ENCODE data around the gene CAMK2B. TPM values are rescaled to one million over a fixed set of nuclear protein-coding genes. Genes with fewer than 3 reads are reported as not detected.

The CAMK2B gene
- total and polyA plus RNA-seq, 8 donors: 0.17 to 1.1 (median 0.53) TPM

GRCh38 chr7:44279731-44280505 is 45.5 kb downstream of the CAMK2B start:
- Histone ChIP-seq H3K4me1 (no peaks in the 10 kb centered on the region), H3K4me3 (no peak overlapping the region), H3K9me3 (no peaks in the 10 kb centered on the region), H3K27me3 (peaks cover 0 to 12% of the 10 kb centered on the region in 2 donors), H3K36me3 (no peaks in the 10 kb centered on the region), H3K27ac (no peak overlapping the region)
- ATAC-seq (no peak), DNase-seq (peak in 2 of 4 donors; percentile 16 to 38)
- intact Hi-C loops (cut with DNase I): no loop called here
- no peak for TF ChIP-seq CTCF (IDR thresholded peaks at IDR 0.05)

GRCh38 chr7:44279286-44279685 is 46.1 kb downstream of the CAMK2B start:
- intact Hi-C loops (cut with DNase I): no loop called here
- H3K4me3 ChIP-seq: no peak overlapping the region
- H3K36me3 ChIP-seq: no peaks in the 10 kb centered on the region
- no peak for TF ChIP-seq CTCF (IDR thresholded peaks at IDR 0.05)
- H3K4me1 ChIP-seq: no peaks in the 10 kb centered on the region
- H3K27ac ChIP-seq: no peak overlapping the region
- H3K27me3 ChIP-seq: peaks cover 0 to 12% of the 10 kb centered on the region in 2 donors
- H3K9me3 ChIP-seq: no peaks in the 10 kb centered on the region
- DNase-seq (peak in 2 of 4 donors; percentile 20 to 52), ATAC-seq (no peak)

GRCh38 chr7:44278451-44279161 is 46.8 kb downstream of the CAMK2B start:
- Histone ChIP-seq H3K36me3 (no peaks in the 10 kb centered on the region), H3K9me3 (no peaks in the 10 kb centered on the region), H3K27me3 (peaks cover 0 to 12% of the 10 kb centered on the region in 2 donors), H3K4me1 (no peaks in the 10 kb centered on the region), H3K4me3 (no peak overlapping the region), H3K27ac (no peak overlapping the region)
- no peak for TF ChIP-seq CTCF (IDR thresholded peaks at IDR 0.05)
- ATAC-seq (no peak), DNase-seq (peak in 2 of 4 donors; percentile 19 to 56)
- intact Hi-C loops (cut with DNase I): no loop called here

GRCh38 chr7:44277851-44278250 is 47.5 kb downstream of the CAMK2B start:
- Histone ChIP-seq H3K9me3 (no peaks in the 10 kb centered on the region), H3K36me3 (no peaks in the 10 kb centered on the region), H3K27me3 (peaks cover 0 to 12% of the 10 kb centered on the region in 2 donors), H3K27ac (no peak overlapping the region), H3K4me1 (no peaks in the 10 kb centered on the region), H3K4me3 (no peak overlapping the region)
- ATAC-seq: no peak
- peak in 1 of 4 donors; percentile 60 for DNase-seq
- no peak for TF ChIP-seq CTCF (IDR thresholded peaks at IDR 0.05)
- intact Hi-C loops (cut with DNase I): no loop called here

GRCh38 chr7:44277391-44277790 is 48.0 kb downstream of the CAMK2B start:
- Histone ChIP-seq H3K36me3 (no peaks in the 10 kb centered on the region), H3K27me3 (peaks cover 0 to 12% of the 10 kb centered on the region in 2 donors), H3K9me3 (no peaks in the 10 kb centered on the region), H3K27ac (no peak overlapping the region), H3K4me1 (no peaks in the 10 kb centered on the region), H3K4me3 (no peak overlapping the region)
- ATAC-seq: no peak
- TF ChIP-seq CTCF (IDR thresholded peaks at IDR 0.05): no peak
- intact Hi-C loops (cut with DNase I): no loop called here
- DNase-seq: peak in 2 of 4 donors; percentile 53 to 54

All from left lung (tissue), 10 donors.